ENCODE measurements around the gene MMP28. TPM values are rescaled to one million over a fixed set of nuclear protein-coding genes. Genes with fewer than 3 reads are reported as not detected.

Gene MMP28
- polyA plus RNA-seq, 2 of the 4 experiments (the other 2 are of a cell fraction): 6.6 to 6.7 TPM

GRCh38 chr17:35809855-35810461, 14.5 kb upstream of the MMP28 start:
- POLR2A ChIA-PET: interaction anchor here (0.9 to 3.9 kb wide), 13 partner anchors 9 to 736 kb away, joined by 3 to 156 read pairs (median 6); partner anchors contain the start of genes MMP28, MYO19, PEX12 and PIGW
- CTCF ChIA-PET: interaction anchor here (1.1 to 30.3 kb wide), 8 partner anchors 10 to 197 kb away, joined by 3 to 2039 read pairs (median 8); partner anchors contain the start of genes C17orf50, GAS2L2 and MMP28
- FAIRE-seq: no peak
- DNase-seq (ENCODE audit: low read depth in 1 of 2, low spot score in 1 of 2): no peak
- TF ChIP-seq KDM5A (IDR thresholded peaks at IDR 0.05) (0 out of 2 replicates have a peak, but pooled peaks have one; percentile 2), RFX5 (IDR thresholded peaks at IDR 0.05) (no peak), HOXB5 (CRISPR knock-in tag; IDR thresholded peaks at IDR 0.05) (no peak), FOSL2 (IDR thresholded peaks at IDR 0.05) (no peak), FOSL2 (CRISPR knock-in tag; IDR thresholded peaks at IDR 0.05) (peak; percentile 45; the same call in 1 of the 2 replicates)
- ATAC-seq: peak; percentile 17 to 30
- Histone ChIP-seq H3K27ac (peak overlapping the region; percentile 86 to 97), H3K9me3 (no peaks in the 10 kb centered on the region), H3K4me2 (peak overlapping the region; percentile 92), H3K4me3 (peak overlapping the region; percentile 58), H3K4me1 (peaks cover 30% of the 10 kb centered on the region)
- under 1% methylated on average over 11 of the region's 24 CpGs for WGBS (ENCODE audit: missing lambda C conversion rate)

DNA sequence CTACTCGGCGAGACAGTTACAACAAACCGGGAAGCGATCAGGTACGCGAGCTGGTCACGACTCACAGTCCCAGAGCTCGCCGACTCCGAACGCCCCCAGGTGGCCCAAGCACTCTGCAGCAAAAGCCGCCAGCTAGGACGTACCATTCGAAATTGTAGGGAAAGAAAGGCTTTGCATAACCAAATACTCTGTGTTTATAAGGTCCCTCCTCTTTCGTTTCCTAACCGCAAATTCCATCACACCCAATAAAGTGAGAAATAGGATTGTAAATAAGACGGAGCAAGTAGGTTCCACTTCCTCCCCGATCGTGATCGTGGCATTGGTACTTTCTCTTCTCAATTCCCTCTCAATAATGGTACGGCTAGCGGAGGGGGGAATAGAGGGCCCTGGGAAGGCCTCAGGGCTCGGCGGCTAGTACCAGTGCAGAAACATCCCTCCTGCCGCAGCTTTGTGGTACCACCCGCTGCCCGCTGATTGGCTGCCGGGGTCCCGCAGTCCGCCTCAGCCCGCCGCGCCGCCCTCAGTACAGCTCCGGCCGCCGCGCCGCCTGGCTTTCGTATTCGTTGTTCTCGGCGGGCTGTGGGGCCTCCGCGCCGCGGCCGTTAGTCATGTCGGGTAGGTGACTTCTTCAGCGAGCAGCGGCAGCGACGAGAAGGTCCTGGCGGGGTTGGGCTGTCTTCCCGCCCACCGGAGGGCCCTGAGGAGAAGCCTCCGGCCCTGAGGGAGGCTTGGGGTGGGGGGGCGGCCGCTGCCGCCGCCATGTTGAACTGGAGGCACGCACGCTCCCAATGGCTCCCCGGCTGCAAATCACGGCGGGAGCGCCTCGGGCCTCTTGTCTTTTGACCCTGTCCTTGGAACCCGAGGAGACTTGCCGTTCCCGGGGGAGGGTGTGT, 13.8 kb upstream of the MMP28 start, which contains the start of gene TAF15:
TSS of gene TAF15 (plus strand) at position 523 of the 893 bp plus-strand sequence. CDS start at position 609, 86 bp downstream.
- peak within 1 kb of the TSS; percentile 58 for H3K4me3 ChIP-seq
- ATAC-seq: peak; percentile 91 to 96
- no peaks in the 10 kb centered on the region for H3K9me3 ChIP-seq
- peak within 1 kb of the TSS; percentile 92 for H3K4me2 ChIP-seq
- ChIA-PET CTCF (interaction anchor here (0.6 to 30.3 kb wide), 22 partner anchors 8 to 674 kb away, joined by 3 to 2039 read pairs (median 4); partner anchors contain the start of genes C17orf50, GAS2L2 and MMP28), POLR2A (interaction anchor here (0.5 to 3.9 kb wide), 39 partner anchors 10 to 746 kb away, joined by 3 to 156 read pairs (median 5); partner anchors contain the start of genes MMP28, MYO19, PEX12 and PIGW)
- peaks cover 34% of the 10 kb centered on the region for H3K4me1 ChIP-seq
- peak within 1 kb of the TSS; percentile 86 to 97 for H3K27ac ChIP-seq
- no peak for FAIRE-seq
- peak; percentile 95 to 99 for DNase-seq (ENCODE audit: low read depth in 1 of 2, low spot score in 1 of 2)
- WGBS (ENCODE audit: missing lambda C conversion rate): under 1% methylated on average over 37 of the region's 71 CpGs
- TF ChIP-seq RARB (CRISPR knock-in tag; IDR thresholded peaks at IDR 0.05): no peak
- TF ChIP-seq ZNF302 (CRISPR knock-in tag; IDR thresholded peaks at IDR 0.05): no peak
- peak; percentile 61; the same call in 1 of the 2 replicates for TF ChIP-seq MAZ (IDR thresholded peaks at IDR 0.05; ENCODE audit: borderline replicate concordance, low read depth, low read length)
- TF ChIP-seq RNF2 (IDR thresholded peaks at IDR 0.05; ENCODE audit: borderline replicate concordance, low read depth): no peak
- TF ChIP-seq CBX8 (IDR thresholded peaks at IDR 0.05): no peak
- no peak for TF ChIP-seq FOXS1 (CRISPR knock-in tag; IDR thresholded peaks at IDR 0.05)
- TF ChIP-seq NR3C1 (IDR thresholded peaks at IDR 0.05): no peak
- no peak for TF ChIP-seq HDAC2 (IDR thresholded peaks at IDR 0.05)
- no peak for TF ChIP-seq RCOR1 (IDR thresholded peaks at IDR 0.05; ENCODE audit: low read depth, low read length)
- peak; percentile 98 for TF ChIP-seq POLR2A (IDR thresholded peaks at IDR 0.05; ENCODE audit: low read length)
- TF ChIP-seq, protein P1, sequence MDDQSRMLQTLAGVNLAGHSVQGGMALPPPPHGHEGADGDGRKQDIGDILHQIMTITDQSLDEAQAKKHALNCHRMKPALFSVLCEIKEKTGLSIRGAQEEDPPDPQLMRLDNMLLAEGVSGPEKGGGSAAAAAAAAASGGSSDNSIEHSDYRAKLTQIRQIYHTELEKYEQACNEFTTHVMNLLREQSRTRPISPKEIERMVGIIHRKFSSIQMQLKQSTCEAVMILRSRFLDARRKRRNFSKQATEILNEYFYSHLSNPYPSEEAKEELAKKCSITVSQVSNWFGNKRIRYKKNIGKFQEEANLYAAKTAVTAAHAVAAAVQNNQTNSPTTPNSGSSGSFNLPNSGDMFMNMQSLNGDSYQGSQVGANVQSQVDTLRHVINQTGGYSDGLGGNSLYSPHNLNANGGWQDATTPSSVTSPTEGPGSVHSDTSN (IDR thresholded peaks at IDR 0.05): peak; percentile 60; the same call in 1 of the 2 replicates
- TF ChIP-seq, protein P2, sequence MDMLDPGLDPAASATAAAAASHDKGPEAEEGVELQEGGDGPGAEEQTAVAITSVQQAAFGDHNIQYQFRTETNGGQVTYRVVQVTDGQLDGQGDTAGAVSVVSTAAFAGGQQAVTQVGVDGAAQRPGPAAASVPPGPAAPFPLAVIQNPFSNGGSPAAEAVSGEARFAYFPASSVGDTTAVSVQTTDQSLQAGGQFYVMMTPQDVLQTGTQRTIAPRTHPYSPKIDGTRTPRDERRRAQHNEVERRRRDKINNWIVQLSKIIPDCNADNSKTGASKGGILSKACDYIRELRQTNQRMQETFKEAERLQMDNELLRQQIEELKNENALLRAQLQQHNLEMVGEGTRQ (IDR thresholded peaks at IDR 0.05): no peak
- TF ChIP-seq ZFP36 (IDR thresholded peaks at IDR 0.05; ENCODE audit: borderline replicate concordance, partially characterized antibody): no peak
- no peak for TF ChIP-seq ZC3H11A (IDR thresholded peaks at IDR 0.05)
- no peak for TF ChIP-seq SREBF2 (IDR thresholded peaks at IDR 0.05)
- no peak for TF ChIP-seq EHMT2 (IDR thresholded peaks at IDR 0.05; ENCODE audit: low read depth)
- TF ChIP-seq EP300 (IDR thresholded peaks at IDR 0.05): no peak
- TF ChIP-seq MAX (IDR thresholded peaks at IDR 0.05): peak; percentile 84
- no peak for TF ChIP-seq KDM1A (IDR thresholded peaks at IDR 0.05; ENCODE audit: low read depth)
- no peak for TF ChIP-seq HOXA7 (CRISPR knock-in tag; IDR thresholded peaks at IDR 0.05)
- no peak for TF ChIP-seq FOSB (CRISPR knock-in tag; IDR thresholded peaks at IDR 0.05)
- no peak for TF ChIP-seq POLR2AphosphoS2 (conservative IDR thresholded peaks at IDR 0.05; ENCODE audit: low read length)
- TF ChIP-seq CHD2 (IDR thresholded peaks at IDR 0.05; ENCODE audit: low read length, partially characterized antibody): no peak
- TF ChIP-seq NPAS2 (CRISPR knock-in tag; IDR thresholded peaks at IDR 0.05; ENCODE audit: borderline replicate concordance): no peak
- TF ChIP-seq PHF8 (IDR thresholded peaks at IDR 0.05; ENCODE audit: borderline replicate concordance, low read depth): peak; percentile 100
- peak; percentile 41; the same call in 1 of the 2 replicates for TF ChIP-seq KDM5A (IDR thresholded peaks at IDR 0.05)
- TF ChIP-seq MYC (IDR thresholded peaks at IDR 0.05; ENCODE audit: borderline replicate concordance, low read length): peak; percentile 44
- TF ChIP-seq, protein P3, sequence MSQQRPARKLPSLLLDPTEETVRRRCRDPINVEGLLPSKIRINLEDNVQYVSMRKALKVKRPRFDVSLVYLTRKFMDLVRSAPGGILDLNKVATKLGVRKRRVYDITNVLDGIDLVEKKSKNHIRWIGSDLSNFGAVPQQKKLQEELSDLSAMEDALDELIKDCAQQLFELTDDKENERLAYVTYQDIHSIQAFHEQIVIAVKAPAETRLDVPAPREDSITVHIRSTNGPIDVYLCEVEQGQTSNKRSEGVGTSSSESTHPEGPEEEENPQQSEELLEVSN (IDR thresholded peaks at IDR 0.05; ENCODE audit: borderline replicate concordance, low read depth): no peak; the same call in none of the 2 replicates
- TF ChIP-seq ESRRA (IDR thresholded peaks at IDR 0.05; ENCODE audit: borderline replicate concordance, low read length): no peak
- TF ChIP-seq ELK1 (IDR thresholded peaks at IDR 0.05; ENCODE audit: low read depth, low read length): no peak

All from A549 (cell line).